Measurements from ENCODE around the gene DCD.
"Not testable (repeated sequence)": the region's sequence is repeated elsewhere in the genome, so short reads cannot be mapped to it uniquely, and the experiment has no call there.

DCD gene

DNA sequence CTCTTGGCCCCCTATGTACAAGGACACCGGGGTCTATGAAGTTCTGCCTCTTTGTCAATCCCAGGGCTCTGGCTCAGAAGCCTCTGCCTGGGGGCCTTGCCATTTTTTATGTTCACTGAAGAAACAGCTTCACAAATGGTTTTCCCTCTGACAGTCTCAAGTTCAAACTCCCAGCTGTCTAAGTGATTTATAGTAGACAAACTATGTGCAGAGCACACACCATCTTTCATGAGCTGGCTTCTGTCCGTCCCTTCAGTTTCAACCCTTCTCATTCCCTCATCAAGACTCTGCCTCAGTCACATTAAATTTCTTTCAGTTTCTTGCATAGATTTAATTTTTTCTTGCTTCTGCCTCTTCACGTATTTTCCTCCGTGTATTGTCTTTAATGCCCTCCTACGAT, 2.7 kb upstream of the DCD start:
- no peak for DNase-seq

GRCh38 chr12:54650409-54650808, 2.2 kb upstream of the DCD start:
- no peak for DNase-seq

- DNase-seq: no peak
Measured at GRCh38 chr12:54649825-54650224, 1.7 kb upstream of the DCD start.

GRCh38 chr12:54641554-54641953, 6.6 kb downstream of the DCD start:
- DNase-seq: no peak

- DNase-seq: no peak
Measured at GRCh38 chr12:54641089-54641488, 7.1 kb downstream of the DCD start.

GRCh38 chr12:54639112-54639511, 9.1 kb downstream of the DCD start:
- DNase-seq: not testable (repeated sequence)

DNA sequence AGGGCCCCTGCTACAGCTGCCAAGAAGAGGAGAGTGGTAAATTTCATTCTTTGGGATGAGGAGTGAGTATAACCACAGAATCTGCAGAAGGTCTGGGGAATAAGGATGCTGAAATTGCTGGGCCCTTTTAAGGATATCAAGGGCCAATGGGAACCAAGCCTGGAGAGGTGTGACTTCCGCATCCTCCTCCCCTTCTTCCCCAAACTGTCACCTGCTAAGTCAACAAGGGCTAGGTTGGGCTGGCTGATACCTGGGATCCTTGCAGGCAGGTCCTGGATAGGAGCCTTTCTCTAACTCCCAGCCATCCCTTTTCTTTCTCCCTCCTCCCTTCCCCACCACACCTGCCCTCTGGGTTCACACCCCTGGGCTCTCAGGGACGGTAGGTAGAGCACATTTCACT, 13.4 kb downstream of the DCD start, which contains the start of gene LACRT:
Gene LACRT, minus strand, starts transcription at position 101 of the 400 bp plus-strand sequence. Its CDS starts 54 bp downstream, at position 47.
- DNase-seq: no peak

- DNase-seq: no peak
Measured at GRCh38 chr12:54631988-54632728, 16.0 kb downstream of the DCD start.

- no peak for DNase-seq
Measured at GRCh38 chr12:54631551-54631950, 16.6 kb downstream of the DCD start.

GRCh38 chr12:54629925-54630324, 18.2 kb downstream of the DCD start:
- DNase-seq: no peak

GRCh38 chr12:54628186-54628846, 19.8 kb downstream of the DCD start:
- no peak for DNase-seq

DNA sequence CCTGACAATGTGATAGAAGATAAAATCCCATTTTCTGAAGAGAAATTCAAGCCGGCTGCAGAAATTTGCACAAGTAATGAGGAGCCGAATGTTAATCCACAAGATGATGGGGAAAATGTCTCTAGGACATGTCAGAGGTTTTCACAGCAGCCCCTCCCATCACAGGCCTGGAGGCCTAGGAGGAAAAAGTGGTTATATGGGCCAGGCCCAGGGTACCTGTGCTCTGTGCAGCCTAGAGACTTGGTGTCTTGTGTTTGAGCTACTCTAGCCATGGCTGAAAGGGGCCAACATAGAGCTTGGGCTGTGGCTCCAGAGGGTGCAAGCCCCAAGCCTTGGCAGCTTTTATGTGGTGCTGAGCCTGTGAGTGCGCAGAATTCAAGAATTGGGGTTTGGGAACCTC, 20.9 kb downstream of the DCD start:
- no peak for DNase-seq

GRCh38 chr12:54625598-54625997, 22.6 kb downstream of the DCD start:
- no peak for DNase-seq

DNA sequence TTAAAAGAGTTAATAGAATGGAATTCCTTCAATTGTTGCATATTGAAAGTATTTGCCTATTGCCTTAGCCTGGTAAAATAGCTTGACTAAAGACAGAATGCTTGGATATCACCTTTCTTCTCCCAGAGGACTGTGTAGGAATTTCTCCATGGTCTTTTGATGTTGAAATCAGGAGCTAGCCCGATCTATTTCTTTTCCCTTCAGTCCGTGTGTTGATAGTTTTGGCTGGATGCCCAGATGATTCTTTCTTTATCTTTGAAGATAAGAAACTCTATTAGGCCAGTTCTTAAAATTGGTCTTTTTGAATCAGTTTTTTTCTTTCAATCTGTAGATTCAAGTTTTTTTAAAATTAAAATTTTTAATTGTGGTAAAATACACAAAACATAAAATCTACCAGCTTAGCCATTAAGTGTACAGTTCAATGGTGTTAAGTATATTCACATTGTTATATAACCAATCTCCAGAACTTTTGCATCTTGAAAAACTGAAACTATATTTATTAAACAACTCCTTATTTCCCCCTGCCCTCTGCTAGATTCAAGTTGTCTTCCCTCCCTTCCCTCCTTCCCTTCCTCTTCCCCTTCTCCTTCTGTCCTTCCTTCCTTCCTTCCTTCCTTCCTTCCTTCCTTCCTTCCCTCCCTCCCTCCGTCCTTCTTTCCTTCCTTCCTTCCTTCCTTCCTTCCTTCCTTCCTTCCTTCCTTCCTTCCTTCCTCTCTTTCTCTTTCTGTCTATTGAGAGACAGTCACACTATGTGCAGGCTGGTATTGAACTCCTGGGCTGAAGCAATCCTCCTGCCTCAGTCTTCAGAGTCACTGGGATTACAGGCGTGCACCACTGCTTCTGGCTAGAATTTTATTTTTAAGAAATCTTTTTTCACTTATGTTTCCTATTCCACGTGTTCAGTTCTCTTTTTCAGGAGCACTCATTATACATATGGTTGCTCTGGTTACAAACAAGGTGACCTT, 23.6 kb downstream of the DCD start:
- DNase-seq: no peak

DNA sequence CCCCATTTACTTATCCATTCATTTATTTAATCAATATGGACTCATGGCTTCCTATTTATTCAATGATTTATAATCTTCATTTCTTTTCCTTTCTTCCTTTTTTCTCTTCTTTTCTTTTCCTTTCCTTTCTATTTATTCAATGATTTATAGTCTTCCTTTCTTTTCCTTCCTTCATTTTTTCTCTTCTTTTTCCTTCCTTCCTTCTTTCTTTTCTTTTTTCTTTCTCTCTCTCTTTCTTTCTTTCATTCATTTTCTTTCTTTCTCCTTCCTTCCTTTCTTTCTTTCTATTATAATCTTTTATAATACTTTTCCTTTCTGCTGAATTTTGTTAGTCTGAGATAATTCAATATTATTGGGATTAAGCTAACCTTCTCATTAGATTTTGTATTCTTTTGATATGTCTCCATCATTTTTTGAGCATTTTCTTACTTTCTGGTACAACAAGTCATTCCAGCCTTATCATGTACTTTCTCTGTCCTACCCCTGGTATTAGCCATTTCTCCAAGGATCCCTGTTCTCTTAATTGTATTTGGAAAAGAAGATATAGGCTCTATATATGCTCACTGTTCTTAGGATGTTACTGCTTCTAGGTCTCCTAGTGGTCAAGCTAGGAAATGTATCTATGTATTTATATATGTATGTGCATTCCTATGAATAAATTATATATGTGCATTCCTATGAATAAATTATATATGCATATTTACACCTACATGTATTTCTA, 25.5 kb downstream of the DCD start:
- no peak for DNase-seq

DNA sequence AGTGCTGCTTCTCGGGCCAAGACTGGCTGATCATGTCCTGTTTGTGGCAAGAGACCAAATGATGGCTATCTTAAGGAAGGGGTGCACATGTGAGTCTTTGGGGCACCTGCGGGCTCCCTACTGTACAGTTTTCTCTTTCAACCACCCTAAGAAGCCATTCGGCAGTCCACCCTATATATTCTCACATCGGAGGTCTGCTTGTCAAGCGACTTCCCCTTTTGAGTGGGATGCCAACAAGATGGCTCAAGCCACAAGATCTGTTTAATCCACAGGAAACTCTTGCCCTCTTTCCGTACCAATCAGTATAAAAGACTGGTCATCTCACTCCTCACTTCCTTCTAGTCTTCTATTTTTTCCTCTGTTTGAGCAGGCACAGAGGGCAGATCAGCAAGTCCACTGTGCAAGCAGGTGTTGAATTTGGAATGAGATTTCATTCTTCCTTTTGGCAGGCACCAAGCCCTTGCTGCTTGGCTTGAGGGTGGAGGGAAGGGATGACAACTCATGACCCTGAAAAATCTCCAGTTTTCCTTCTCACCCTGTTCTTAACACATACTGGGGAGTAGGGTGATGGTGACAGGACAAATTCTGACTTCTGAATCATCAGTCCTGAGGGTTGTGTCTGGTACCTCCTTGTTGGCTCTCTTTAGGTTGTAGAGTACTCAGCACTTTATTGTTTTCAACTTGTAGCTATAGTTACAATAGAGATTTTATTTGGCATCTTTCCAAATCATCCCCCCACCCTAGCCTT, 31.1 kb downstream of the DCD start:
- no peak for DNase-seq

GRCh38 chr12:54612225-54612750, 35.9 kb downstream of the DCD start:
- no peak for DNase-seq

GRCh38 chr12:54611715-54612149, 36.4 kb downstream of the DCD start:
- DNase-seq: no peak

GRCh38 chr12:54608769-54609168, 39.4 kb downstream of the DCD start:
- DNase-seq: no peak

- DNase-seq: no peak
Measured at GRCh38 chr12:54608156-54608555, 40.0 kb downstream of the DCD start.

GRCh38 chr12:54606556-54606955, 41.6 kb downstream of the DCD start:
- DNase-seq: no peak
